SU-DHL-6 (cell line): Measurements from ENCODE around the gene TCAIM.

Experiments
- CTCF ChIP-seq: fragments of 200-600 bp; sonication (generic); IDR thresholded peaks from one replicate; pipeline ENCODE4 v1.5.1; 2017; ENCODE audit warnings: antibody characterized with exemption, mild to moderate bottlenecking, low read length, moderate library complexity; ENCODE audit not compliant: insufficient read depth, poor library complexity, severe bottlenecking
- EZH2phosphoT487 ChIP-seq: fragments of 200-600 bp; sonication (generic), shearing (Covaris generic); conservative IDR thresholded peaks from 2 replicates; pipeline ENCODE4 v1.6.1; 2018; ENCODE audit warnings: mild to moderate bottlenecking, antibody characterized with exemption, low read length, moderate library complexity, mixed read lengths

GRCh38 chr3:44353355-44353924 lies 14.9 kb downstream of the TCAIM start:
- TF ChIP-seq CTCF (no peak), EZH2phosphoT487 (no peak)
